D341Med (cell line): ENCODE results near the gene NR2F6.
A peak's percentile ranks its signal among the peaks of the same experiment; 100 is the strongest.

ENCODE experiments used
- DNase-seq: peaks from one replicate; pipeline ENCODE4 v3.0.0; 2012; ENCODE audit warnings: low spot score

The NR2F6 gene

DNA sequence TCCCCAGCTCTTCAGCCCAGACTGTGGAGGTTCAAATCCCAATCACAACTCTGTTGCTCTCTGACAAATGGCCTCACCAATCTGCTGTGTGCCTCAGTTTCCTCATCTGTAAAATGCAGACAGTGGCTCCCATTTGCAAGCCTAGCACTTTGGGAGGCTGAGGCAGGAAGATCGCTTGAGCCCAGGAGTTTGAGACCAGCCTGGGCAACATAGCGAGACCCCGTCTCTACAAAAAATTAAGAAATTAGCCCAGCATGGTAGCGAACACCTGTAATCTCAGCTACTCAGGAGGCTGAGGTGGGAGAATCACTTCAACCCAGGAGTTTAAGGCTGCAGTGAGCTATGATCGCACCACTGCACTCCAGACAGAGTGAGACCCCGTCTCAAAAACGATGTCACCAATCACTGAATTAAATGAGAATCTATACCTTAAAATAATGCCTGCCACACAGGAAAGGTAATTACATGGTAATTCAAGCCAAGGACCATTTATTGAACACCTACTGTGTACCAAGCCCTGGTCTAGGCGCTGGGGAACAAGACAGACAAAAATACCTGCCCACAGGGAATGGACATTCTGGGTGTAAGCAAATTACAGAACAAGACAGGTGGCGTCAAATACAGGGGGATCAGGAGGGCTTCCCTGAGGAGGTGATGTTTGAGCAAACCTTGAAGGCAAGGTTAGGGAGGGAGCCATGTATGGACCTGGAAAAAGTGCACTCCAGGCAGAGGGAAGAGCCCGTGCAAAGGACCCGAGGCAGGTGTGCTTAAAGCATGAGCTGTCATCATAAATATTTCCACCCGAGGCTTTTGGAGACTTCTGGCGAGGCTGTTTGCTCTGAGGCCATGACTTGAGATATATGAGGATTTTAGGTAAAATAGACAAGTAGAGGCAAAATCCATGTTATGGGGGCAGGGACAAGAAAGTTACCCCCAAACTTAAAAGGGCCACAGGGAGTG, 7.7 kb downstream of the NR2F6 start:
- DNase-seq: no peak

DNA sequence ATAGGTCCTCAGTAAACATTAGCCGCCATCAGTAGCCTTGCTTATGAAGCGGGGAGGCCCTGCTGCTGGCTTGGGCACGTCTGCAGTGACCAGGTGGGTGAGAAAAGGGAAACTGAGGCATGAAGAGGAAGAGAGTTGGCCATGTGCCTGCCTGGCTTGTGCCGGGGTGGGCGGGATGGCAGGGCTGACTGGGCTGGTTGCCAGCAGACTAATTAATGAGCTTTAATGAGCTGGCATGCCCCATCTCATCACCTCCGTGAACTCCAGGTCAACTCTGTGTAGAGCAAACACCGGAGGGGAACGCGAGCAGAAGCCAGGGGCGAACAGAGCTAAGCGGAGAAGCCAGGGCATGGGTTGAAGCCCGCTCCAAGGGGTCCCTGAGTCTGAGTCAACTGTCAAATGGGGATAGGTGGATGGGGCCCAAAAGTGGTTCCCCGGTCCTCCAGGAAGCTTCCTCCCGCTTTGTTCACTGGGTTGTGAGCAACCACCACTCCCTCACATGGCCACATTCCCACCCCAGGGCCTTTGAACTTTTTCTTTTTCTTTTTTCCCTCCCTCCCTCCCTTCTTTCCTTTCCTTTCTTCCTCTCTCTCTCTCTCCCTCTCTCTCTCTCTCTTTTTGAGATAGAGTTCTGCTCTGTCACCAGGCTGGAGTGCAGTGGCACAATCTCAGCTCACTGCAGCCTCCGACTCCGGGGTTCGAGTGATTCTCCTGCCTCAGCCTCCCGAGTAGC, 8.7 kb downstream of the NR2F6 start:
- no peak for DNase-seq

DNA sequence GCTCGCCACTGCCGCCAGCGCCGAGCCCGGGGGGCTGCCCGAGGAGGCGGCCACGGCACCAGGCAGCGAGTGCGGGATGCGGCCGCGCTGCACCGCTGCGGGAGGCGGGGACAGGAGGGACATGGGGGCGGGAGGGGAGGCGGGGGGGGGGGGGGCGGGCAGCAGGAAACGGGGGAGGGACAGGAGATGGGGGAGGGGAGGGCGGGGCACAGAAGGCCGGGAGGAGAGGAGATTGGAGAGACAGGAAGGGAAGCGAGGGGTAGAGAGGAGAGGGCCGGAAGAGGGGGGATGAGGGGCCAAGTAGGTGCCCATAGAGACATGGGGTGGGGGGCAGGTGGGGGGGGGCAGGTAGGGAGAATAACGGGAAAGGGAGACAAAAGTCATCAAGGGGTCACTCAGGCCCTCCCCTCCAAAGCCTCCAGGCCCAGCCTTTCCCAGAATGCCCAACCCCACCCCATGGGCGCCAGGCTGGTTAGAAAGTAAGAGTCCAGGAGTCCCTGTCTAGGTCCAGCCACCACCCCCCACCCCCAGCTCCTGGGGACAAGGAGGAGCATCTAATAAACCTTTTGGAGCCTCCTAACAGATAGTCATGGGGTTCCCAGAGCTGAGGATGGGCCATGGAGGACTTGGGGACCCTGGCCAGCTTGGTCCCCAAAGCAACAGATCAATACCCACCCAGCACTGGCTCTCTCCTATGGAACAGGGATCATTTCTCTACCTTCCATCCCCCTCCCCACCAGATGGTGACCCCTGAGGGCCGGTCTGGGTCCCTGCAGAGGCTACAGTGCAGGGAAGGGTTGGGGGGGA, 9.5 kb downstream of the NR2F6 start:
- peak; percentile 84 for DNase-seq

DNA sequence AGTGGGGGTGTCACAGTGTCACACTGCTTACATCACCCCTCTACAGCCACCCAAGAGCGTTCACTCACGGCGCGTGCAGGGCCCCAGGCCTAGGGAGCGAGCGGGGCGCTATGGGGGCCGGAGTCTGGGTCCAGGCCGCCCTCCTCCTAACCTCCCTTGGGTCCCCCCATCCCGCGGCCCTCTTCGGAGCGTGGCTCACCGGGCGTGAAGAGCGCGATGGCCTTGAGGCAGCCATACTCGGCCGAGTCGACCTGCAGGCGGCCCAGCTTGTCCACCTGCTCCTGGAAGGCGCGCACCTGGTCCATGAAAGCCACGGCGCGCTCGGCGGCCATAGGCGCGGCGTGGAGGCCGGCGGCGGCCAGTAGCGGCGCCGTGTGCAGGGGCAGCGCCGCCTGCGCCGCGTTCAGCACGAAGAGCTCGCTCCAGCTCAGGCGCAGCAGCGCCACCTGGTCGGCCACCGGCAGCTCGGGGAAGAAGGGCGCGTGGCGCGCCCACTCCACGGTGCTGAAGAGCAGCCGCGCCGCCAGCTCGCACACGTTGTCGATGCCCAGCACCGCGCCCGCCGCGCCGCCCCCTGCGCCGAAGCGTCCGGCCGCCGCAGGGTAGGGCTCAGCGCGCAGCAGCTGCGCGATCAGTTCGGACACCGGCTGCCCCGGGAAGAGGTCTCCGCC, 10.3 kb downstream of the NR2F6 start:
- peak; percentile 83 for DNase-seq

DNA sequence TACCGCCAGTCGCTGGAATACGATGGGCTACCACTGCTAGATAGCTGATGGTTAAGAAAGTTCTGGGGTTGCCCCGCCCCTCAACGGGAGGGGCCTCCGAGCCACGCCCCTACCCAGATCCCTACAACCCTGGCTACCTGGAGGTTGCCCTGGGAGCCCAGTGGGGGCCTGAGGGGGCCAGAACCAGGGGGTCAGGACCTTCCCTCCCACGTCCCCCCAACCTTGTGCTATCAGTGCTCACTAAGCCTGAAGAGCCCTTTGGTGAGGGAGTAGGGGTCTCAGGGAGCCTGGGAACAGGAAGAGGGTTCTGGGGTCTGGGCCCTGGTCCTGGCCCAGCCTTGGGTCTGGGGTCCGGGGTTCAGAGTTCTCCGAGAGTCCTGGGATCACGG, 10.8 kb downstream of the NR2F6 start:
- peak; percentile 74 for DNase-seq

DNA sequence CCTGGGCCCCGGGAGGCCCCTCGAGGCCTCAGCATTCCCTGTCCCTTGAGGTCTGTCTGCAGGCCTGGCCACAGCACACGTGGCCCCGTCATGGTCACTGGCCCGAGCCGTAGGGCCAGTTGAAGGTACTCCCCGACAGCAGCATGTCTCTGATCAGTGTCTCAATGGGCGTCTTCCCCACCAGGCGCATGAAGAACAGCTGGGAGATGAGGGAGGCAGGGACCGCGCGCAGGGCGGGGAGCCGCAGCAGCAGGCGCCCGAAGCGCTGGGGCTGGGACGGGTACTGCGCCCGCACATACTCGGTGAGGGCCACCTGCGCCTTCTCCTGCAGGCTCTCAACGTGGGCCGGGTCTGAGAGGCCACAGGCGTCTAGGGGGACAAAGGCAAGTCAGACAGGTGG, 13.5 kb downstream of the NR2F6 start:
- no peak for DNase-seq

DNA sequence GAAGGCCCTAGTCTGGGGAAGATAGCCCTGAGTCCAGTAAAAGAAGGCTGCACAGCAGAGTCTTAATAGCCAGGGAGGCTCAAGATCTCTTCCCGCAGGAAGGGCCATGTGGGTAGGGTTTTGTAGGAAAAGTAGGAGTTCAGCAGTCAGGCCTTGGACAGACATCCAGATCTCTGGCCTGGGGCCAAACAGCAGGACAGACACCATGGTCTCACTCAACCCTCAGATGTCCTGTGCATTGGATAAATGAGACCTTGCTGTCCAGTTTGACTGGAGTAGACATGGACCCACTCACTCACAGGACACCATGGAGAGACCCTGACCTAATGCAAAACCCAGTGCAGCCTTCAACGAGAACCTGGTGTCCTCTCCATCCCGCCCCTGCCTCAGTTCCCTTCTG, 15.8 kb downstream of the NR2F6 start:
- no peak for DNase-seq

DNA sequence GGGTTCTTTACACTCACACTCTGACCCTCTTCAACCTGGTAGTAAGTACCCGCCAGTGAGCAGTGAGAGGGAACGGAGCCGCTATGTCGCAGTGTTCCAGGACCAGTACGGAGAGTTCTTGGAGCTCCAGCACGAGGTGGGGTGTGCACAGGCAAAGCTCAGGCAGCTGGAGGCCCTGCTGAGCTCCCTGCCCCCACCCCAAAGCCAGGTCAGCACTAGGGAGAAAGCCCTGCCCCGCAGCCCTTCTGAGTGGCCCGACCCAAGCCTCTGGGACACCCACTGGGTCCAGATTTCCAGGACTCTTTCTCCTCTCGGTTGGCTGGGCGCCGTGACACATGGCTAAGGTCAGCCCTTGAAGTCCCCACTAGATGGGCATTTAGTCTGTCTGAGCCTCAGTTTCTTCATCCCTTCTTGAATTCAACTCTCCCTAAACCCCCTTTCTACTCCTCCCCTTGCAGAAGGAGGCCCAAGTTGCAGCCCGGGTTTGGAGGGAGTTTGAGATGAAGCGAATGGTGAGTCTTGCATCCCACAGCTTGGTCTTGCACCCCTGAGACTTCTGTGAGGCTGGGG, 17.8 kb downstream of the NR2F6 start:
- DNase-seq: no peak

DNA sequence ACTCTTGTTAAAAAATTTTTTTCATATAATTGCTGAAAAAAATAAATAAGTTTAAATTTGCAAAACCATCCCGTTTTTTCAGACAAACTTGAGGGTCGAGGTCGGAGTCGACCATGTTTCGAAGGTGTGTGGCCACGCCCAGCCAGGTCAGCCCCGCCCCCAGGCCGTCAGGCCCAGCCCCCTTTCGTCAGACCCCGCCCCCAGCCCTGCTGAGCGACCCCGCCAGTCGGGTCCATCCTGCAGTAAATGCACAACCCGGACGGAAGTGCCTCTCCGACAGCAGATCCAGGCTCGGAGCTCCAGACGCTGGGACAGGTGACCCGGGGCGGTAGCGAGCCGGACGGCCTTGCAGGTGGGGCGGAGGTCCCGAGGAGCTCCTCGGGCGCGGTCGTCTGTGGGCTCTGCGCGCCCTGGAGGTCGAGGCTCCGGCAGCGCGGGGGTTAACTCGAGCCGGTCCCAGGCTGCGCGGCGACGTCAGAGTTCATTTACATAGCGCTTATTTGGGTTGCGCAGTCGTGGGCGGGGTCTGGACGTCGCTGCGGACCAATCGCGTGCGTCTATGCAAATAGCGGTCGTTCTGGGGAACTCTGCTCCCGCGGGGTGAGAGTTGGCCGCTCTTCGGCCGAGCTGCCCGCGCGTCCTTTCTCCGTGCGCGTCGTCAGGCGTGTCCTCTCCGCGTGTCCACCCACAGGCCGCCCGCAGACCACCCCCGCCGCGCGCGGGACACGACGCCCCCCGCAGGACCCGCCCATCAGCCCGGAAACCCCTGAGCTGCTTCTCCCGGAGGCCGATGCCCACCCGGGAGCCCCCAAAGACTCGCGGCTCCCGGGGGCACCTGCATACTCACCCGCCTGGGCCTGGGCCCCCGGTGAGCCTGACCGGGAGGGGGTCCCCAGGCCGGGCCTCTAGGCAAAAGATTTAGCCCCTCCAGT, 19.5 kb downstream of the NR2F6 start, which contains the start of gene OCEL1:
Gene OCEL1 (plus strand): TSS at position 225 of the 932 bp plus-strand sequence. CDS start 22 bp downstream, at position 247.
- peak; percentile 95 for DNase-seq

DNA sequence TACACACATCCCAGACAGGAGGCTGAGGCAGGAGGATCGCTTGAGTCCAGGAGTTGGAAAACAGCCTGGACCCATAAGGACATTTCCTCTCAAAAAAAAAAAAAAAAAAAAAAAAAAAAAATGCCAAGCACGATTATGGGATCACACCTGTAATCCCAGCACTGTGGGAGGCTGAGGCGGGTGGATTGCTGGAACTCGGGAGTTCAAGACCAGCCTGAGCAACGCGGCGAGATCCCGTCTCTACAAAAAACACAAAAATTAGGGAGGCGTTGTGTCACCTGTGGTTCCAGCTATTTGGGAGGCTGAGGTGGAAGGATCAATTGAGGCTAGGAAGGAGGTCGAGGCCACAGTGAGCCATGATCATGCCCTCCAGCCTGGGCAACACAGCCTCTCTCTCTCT, 20.7 kb downstream of the NR2F6 start:
- DNase-seq: no peak

DNA sequence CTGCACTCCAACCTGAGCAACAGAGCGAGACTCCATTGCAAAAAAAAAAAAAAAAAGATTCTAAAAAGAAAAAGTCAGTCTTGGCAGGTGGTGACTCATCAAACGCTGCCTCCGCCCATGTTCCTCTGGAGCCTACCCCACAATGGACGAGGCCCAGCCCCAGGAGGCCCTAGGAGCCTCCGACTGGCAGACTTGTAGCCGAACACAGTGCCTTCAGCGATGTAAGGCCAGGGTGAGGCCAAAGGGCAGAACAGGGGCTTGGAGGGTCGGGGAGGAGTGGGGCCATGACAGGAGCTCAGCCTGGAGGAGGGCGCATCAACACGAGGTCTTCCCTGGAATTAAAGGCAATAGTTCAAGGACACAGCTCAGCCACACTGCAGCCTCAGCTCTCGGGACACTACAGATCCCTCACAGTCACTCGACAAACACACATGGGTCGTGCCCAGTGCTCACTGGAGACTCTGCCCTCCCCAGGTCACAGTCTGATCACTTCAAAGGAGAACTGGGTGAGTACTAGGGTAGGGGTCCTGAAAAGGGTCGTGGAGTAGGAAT, 25.4 kb downstream of the NR2F6 start:
- DNase-seq: no peak

DNA sequence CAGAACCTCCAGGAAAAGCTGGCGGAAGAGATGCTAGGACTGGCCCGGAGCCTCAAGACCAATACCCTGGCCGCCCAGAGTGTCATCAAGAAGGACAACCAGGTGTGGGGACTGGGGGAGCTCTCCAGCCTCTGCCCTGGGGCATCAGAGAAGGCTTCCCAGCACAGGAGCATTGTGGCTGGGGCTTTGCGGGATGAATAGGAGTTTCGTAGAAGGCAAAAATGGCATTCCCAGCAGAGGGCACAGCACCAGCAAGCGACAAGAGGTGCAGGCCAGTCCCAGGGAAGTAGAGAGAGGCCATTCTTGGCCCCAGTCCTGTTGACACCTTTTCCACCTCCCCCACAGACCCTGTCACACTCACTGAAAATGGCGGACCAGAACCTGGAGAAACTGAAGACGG, 26.4 kb downstream of the NR2F6 start:
- no peak for DNase-seq

DNA sequence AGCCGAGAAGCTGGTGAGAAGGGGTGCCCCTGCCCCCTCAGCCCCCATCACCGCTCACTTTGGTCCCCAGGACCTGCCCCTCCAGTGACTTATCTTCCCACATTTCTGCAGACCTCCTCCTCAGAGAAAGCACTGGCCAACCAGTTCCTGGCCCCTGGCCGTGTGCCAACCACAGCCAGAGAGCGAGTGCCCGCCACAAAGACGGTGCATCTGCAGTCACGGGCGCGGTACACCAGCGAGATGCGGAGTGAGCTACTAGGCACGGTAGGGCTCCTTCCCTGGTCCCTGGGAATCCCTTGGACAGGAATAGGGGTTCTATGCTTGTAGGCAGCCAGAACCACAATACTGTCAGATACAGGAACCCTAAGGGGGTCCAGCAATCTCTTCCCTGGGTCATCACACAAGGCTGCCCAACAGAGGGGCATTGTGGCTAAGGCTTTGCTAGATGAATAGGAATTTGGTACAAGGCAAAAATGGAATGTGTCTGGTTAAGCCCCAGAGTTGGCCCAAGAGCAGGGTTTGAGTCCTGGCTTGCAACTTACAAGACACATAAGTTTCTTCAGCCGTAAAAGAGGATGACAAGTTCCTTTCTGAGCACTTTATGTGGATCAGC, 29.6 kb downstream of the NR2F6 start:
- no peak for DNase-seq

DNA sequence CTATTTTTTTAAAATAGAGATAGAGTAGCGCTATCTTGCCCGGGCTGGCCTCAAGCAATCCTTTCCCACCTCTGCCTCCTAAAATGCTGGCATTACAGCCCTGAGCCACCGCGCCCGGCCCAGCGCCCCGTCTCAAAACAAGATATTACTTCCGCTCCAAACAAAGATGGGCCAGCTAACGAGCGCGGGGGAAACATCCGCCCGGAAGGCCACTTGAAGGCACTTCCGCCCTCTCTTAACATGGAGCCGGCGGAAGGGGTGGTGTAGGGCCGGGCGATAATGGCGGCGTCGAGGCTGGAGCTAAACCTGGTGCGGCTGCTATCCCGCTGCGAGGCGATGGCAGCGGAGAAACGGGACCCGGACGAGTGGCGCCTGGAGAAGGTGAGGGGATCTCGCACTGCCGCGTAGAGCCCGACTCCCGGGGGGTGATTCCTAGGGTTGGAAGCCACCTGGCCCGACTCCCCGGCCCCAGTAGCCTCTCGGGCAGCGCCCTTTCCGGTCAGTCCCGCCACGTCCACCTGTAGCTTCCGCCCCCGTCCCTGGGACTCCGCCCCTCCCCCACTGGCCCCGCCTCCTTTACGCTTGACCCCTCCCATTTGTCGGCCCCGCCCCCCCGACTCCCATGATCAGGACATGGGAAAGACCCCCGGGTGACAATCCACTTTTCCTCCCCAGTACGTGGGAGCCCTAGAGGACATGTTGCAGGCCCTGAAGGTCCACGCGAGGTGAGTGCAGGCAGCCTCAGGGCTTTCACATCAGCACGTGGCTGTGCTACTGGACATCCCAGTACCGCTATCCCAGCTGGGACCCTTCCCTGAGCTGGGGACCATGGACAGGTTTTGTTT, 30.4 kb downstream of the NR2F6 start, which contains the start of gene USE1:
Gene USE1 (plus strand): TSS at position 231 of the 845 bp plus-strand sequence. CDS start 49 bp downstream, at position 280.
- DNase-seq: peak; percentile 92

DNA sequence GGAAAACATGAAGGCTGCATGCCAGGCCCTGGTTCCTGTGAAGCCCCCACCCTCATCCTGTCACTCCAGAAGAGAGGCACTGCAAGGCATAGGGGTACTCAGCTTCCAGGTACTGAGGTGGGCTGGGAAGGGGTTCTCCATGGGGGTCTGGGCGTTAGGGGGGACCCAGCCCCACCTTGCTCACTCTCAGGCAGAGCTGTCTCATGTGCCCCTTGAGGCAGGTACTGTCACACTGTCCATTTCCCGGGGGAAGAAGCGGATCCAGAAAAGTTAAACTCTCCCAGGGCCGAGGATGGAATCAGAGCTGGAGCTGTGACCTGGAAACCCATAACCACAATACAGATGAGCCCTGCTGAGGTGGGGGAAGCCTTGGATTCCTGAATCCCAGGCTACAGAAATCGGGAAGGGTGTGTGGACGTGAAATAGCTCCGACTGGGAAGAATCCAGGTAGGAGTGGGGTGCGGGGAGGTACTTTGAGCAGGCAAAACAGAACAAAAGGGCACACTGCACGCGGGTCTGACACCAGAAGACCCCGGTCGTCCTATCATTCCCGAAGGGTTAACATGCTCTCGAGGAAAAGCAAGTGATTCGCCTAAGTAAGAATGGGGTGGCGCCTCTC, 31.1 kb downstream of the NR2F6 start:
- no peak for DNase-seq

DNA sequence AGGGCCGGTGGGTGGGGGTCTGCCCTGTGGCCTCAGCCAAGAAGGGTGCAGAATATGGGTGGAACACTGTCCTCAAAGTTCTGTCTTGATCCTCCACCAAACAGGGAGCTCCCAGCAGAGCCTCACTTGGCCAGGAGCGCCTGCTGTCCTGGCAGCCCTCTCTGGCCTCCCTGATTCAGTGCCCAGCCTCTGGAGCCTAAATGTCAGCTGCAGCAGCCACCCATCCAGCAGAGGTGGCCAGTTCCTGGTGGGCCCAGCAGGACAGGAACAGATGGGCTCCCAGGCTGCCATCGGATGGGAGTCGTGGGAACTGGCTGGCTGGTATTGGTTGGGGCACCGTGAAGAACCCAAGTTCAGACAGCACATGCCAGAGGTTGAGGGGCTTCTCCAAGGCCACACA, 32.4 kb downstream of the NR2F6 start:
- no peak for DNase-seq

DNA sequence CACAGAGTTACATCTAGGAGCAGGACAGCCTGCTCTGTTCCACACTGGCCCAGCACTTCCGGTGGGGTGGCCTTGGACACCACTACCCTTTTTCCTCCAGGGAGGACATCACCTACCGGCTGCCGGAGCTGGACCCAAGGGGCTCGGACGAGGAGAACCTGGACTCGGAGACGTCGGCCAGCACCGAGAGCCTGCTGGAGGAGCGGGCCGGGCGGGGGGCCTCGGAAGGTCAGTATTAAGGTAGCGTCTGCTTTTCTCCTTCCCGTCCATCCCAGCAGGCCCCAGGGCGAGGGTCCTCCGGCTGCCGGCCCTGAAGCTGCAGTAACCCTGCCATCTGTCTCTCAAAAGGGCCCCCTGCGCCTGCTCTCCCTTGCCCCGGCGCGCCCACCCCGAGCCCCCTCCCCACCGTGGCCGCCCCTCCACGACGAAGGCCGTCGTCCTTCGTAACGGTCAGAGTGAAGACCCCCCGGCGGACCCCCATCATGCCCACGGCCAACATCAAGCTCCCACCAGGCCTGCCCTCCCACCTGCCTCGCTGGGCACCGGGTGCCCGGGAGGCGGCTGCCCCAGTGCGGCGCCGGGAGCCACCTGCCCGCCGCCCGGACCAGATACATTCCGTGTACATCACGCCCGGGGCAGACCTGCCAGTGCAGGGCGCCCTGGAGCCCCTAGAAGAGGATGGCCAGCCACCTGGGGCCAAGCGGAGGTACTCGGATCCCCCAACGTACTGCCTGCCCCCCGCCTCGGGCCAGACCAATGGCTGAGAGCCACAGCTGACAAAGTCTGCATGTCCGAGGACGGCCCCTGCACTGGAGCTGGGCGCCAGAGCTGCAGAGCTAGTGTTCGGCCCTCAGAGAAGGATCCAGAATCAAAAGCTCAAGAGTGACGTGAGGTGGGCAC, 33.9 kb downstream of the NR2F6 start:
- DNase-seq: no peak
